Loucy (cell line): Measurements from ENCODE around the gene GLOD4.

Source experiments
- CTCF ChIP-seq: fragments of 200-600 bp; sonication (generic); conservative IDR thresholded peaks from 2 replicates; pipeline ENCODE4 v1.5.1; 2014; ENCODE audit warnings: mild to moderate bottlenecking, antibody characterized with exemption, low read length
- EZH2phosphoT487 ChIP-seq: fragments of 200-600 bp; IDR thresholded peaks from 2 replicates; pipeline ENCODE4 v1.6.1; 2018; ENCODE audit warnings: antibody characterized with exemption, mild to moderate bottlenecking, moderate library complexity, borderline replicate concordance

- TF ChIP-seq EZH2phosphoT487 (no peak), CTCF (no peak)
Observed at GRCh38 chr17:788551-788950, 6.5 kb upstream of the GLOD4 start.
